Smooth muscle cell (in vitro differentiated cells): ENCODE results near the gene CCDC142. TPM values are rescaled to one million over a fixed set of nuclear protein-coding genes. Genes with fewer than 3 reads are reported as not detected.
"Not testable (repeated sequence)": the region's sequence is repeated elsewhere in the genome, so short reads cannot be mapped to it uniquely, and the experiment has no call there.

Experiments used
- DNase-seq: peaks from one replicate; lab custom pipeline; 2025; ENCODE audit not compliant: unreplicated experiment; lab: John Stamatoyannopoulos, UW
- H2AFZ ChIP-seq: fragments of 200-600 bp; sonication (generic); 2 replicates; pipeline ENCODE4 v1.6.0; 2016; ENCODE audit warnings: antibody characterized with exemption, low read depth, mild to moderate bottlenecking
- H3F3A ChIP-seq: fragments of 200-600 bp; sonication (generic); 2 replicates; pipeline ENCODE4 v1.6.0; 2017; ENCODE audit warnings: antibody characterized with exemption, low read depth
- H3K27ac ChIP-seq: fragments of 200-600 bp; sonication (generic); 2 replicates; pipeline ENCODE4 v1.5.1; 2016; ENCODE audit warnings: low read depth, mild to moderate bottlenecking
- H3K27me3 ChIP-seq: fragments of 200-600 bp; sonication (generic); 2 replicates; pipeline ENCODE4 v1.6.1; 2016; ENCODE audit warnings: low read depth, mild to moderate bottlenecking
- H3K36me3 ChIP-seq: fragments of 200-600 bp; sonication (generic); 2 replicates; pipeline ENCODE4 v1.5.1; 2016; ENCODE audit warnings: low read depth
- H3K4me1 ChIP-seq: fragments of 200-600 bp; sonication (generic); 2 replicates; pipeline ENCODE4 v1.5.1; 2016; ENCODE audit warnings: low read depth
- H3K4me2 ChIP-seq: fragments of 200-600 bp; sonication (generic); 2 replicates; pipeline ENCODE4 v1.6.0; 2016; ENCODE audit warnings: mild to moderate bottlenecking
- H3K4me3 ChIP-seq: fragments of 200-600 bp; sonication (generic); 2 replicates; pipeline ENCODE4 v1.5.1; 2016; ENCODE audit warnings: mild to moderate bottlenecking
- H3K79me2 ChIP-seq: fragments of 200-600 bp; sonication (generic); 2 replicates; pipeline ENCODE4 v1.6.0; 2016; ENCODE audit warnings: low read depth, mild to moderate bottlenecking
- H3K9ac ChIP-seq: fragments of 200-600 bp; sonication (generic); 2 replicates; pipeline ENCODE4 v1.6.0; 2016; ENCODE audit warnings: low read depth
- H3K9me3 ChIP-seq: fragments of 200-600 bp; sonication (generic); replicated peaks from 2 replicates; pipeline ENCODE4 v1.5.1; 2016; ENCODE audit warnings: low read depth
- H4K20me1 ChIP-seq: fragments of 200-600 bp; sonication (generic); 2 replicates; pipeline ENCODE4 v1.6.0; 2016; ENCODE audit warnings: low read depth
- CTCF ChIP-seq: fragments of 200-600 bp; sonication (generic); IDR thresholded peaks from 2 replicates; pipeline ENCODE4 v1.5.1; 2017; ENCODE audit warnings: borderline replicate concordance, mild to moderate bottlenecking, antibody characterized with exemption; ENCODE audit not compliant: insufficient read depth, poor library complexity, severe bottlenecking
- WGBS: methylation state at CpG from one replicate; pipeline ENCODE4 v1.1.7; 2016; ENCODE audit warnings: low lambda C conversion rate; 5-methylcytosine and 5-hydroxymethylcytosine counted together
- polyA plus RNA-seq: library from polyadenylated mRNA; unstranded; fragments of >200 nt; fragmentation: Nextera tagmentation; extraction: Ambion mirVana; gene quantifications from 2 replicates; pipeline ENCODE4 v1.2.1, GENCODE V29; 2016
- total RNA-seq: library from RNA; depleted of rRNA; stranded (reverse); fragments of >200 nt; gene quantifications from 2 replicates; pipeline ENCODE4 v1.2.3, GENCODE V29; 2014

The CCDC142 gene
- total and polyA plus RNA-seq, 2 experiments from 2014 or later, result 5.5 to 7.7 TPM

GRCh38 chr2:74471332-74472065 lies 11.3 kb downstream of the CCDC142 start:
- WGBS, result 70% methylated on average over 16 of the region's 16 CpGs
- Histone ChIP-seq H3K4me3 (peak overlapping the region; percentile 65), H3K4me2 (peak overlapping the region; percentile 89), H3K27ac (peak overlapping the region; percentile 91), H3K27me3 (no peaks in the 10 kb centered on the region), H3K79me2 (peaks cover 3% of the 10 kb centered on the region), H3F3A (peaks cover 11% of the 10 kb centered on the region), H4K20me1 (no peaks in the 10 kb centered on the region), H3K9ac (peak overlapping the region; percentile 70), H3K4me1 (peaks cover 12% of the 10 kb centered on the region), H3K36me3 (no peaks in the 10 kb centered on the region), H2AFZ (peak overlapping the region; percentile 88), H3K9me3 (no peaks in the 10 kb centered on the region)
- no peak for DNase-seq
- TF ChIP-seq CTCF, result no peak

GRCh38 chr2:74470742-74471141 lies 12.1 kb downstream of the CCDC142 start:
- not testable (repeated sequence) for H3K27me3 ChIP-seq, H3K4me3 ChIP-seq, H3K27ac ChIP-seq, H2AFZ ChIP-seq, H3K36me3 ChIP-seq, DNase-seq, H3K9ac ChIP-seq, H3K79me2 ChIP-seq, H4K20me1 ChIP-seq, H3K4me2 ChIP-seq, H3K9me3 ChIP-seq
- WGBS, result 98% methylated on average over 12 of the region's 12 CpGs
- Histone ChIP-seq H3F3A (peaks cover 11% of the 10 kb centered on the region), H3K4me1 (peaks cover 16% of the 10 kb centered on the region)

- Histone ChIP-seq H3K4me2 (peak overlapping the region; percentile 97), H4K20me1 (no peaks in the 10 kb centered on the region), H3K4me1 (peaks cover 14% of the 10 kb centered on the region), H3F3A (peaks cover 15% of the 10 kb centered on the region), H3K9me3 (no peaks in the 10 kb centered on the region), H3K36me3 (no peaks in the 10 kb centered on the region), H3K27ac (peak overlapping the region; percentile 75), H3K79me2 (peaks cover 38% of the 10 kb centered on the region), H3K9ac (peak overlapping the region; percentile 85), H3K27me3 (no peaks in the 10 kb centered on the region), H3K4me3 (peak overlapping the region; percentile 81), H2AFZ (peak overlapping the region; percentile 96)
- no peak for TF ChIP-seq CTCF
- 14% methylated on average over 13 of the region's 13 CpGs for WGBS
- DNase-seq, result no peak
Measured at GRCh38 chr2:74464406-74464805, 18.4 kb downstream of the CCDC142 start.

DNA sequence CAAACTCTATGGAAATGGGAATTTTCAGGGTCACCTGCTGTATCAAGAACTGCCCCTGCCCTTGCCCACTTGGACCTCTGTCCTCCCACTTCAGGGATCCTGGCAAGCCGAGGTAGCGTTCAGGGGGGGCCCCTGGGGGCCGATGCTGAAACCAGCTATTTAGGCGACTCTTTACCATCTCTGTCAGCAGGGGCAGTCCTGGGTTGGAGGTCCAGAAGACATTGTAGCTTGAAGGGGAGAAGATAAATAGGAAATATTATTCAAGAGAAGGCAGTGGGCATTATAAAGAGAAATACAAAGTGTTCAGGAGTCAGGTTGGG lies 20.1 kb downstream of the CCDC142 start:
- no peak for TF ChIP-seq CTCF
- Histone ChIP-seq H3K4me3 (no peak overlapping the region), H3K4me1 (peaks cover 19% of the 10 kb centered on the region), H3K4me2 (no peak overlapping the region), H3K27ac (no peak overlapping the region), H4K20me1 (no peaks in the 10 kb centered on the region), H3K36me3 (no peaks in the 10 kb centered on the region), H2AFZ (no peak overlapping the region), H3K79me2 (peaks cover 47% of the 10 kb centered on the region), H3K9ac (no peak overlapping the region), H3F3A (peaks cover 20% of the 10 kb centered on the region), H3K9me3 (no peaks in the 10 kb centered on the region), H3K27me3 (no peaks in the 10 kb centered on the region)
- 97% methylated on average over 4 of the region's 4 CpGs for WGBS
- no peak for DNase-seq
